ENCODE results near the gene ST6GAL1.

The ST6GAL1 gene

GRCh38 chr3:187049462-187050101 lies 119.3 kb downstream of the ST6GAL1 start:
- TF ChIP-seq REST (IDR thresholded peaks at IDR 0.05; ENCODE audit: insufficient read depth in 1 of 2, low read depth in 2 of 2, low read length in 2 of 2) (no peak), TAF1 (IDR thresholded peaks at IDR 0.05; ENCODE audit: borderline replicate concordance, insufficient read depth, low read length) (no peak), POLR2AphosphoS5 (IDR thresholded peaks at IDR 0.05; ENCODE audit: low read depth, low read length) (no peak), FOXP2 (optimal IDR thresholded peaks at IDR 0.05; ENCODE audit: borderline replicate concordance, extremely low read depth, extremely low read length, insufficient read depth) (no peak), SIN3A (IDR thresholded peaks at IDR 0.05; ENCODE audit: borderline replicate concordance, insufficient read depth, low read length) (no peak)

DNA sequence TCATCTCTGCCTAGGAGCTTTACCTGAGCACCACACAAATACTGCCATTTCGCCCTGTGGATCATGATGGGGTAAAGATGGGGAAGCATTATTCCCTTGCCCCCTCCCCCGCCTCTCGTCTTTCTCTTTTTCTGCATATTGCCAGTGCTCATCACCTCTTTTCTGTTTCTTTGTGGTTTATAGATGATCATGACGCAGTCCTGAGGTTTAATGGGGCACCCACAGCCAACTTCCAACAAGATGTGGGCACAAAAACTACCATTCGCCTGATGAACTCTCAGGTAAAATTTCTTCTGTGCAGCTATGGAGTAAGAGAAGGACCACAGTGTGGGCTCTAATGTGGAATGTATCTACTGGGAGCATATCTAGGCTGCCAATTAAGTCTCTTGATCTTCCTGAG lies 120.7 kb downstream of the ST6GAL1 start:
- no peak for TF ChIP-seq FOXP2 (optimal IDR thresholded peaks at IDR 0.05; ENCODE audit: borderline replicate concordance, extremely low read depth, extremely low read length, insufficient read depth)
- no peak for TF ChIP-seq TAF1 (IDR thresholded peaks at IDR 0.05; ENCODE audit: borderline replicate concordance, insufficient read depth, low read length)
- no peak for TF ChIP-seq SIN3A (IDR thresholded peaks at IDR 0.05; ENCODE audit: borderline replicate concordance, insufficient read depth, low read length)
- TF ChIP-seq POLR2AphosphoS5 (IDR thresholded peaks at IDR 0.05; ENCODE audit: low read depth, low read length), result no peak
- TF ChIP-seq REST (IDR thresholded peaks at IDR 0.05; ENCODE audit: insufficient read depth in 1 of 2, low read depth in 2 of 2, low read length in 2 of 2), result no peak

DNA sequence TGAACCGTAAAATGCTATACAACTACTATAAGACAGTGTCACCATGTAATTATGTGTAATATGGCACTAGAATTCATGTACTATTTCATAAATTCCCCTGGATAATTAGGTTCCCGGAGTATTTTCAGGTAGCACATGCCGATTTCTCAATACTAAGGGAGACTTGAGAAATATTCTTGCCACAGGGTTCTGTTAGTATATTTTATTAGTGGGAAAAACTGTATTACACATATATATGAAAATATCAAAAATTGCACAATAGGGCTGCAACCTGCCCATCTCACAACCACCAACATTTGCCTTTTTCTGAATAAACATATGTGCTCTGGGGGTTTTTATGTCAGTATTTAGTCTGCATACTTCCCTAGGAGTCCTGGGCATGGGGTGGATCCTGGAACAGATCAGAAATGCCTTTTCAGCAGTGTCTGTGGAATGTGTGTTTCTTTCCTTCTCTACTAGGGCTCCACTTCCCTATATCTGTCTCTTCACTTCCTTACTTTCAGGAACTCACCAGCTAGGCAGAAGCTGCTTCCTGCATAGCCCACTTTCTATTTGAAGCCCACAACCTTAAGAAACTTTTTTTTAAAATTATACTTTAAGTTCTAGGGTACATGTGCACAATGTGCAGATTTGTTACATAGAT lies 121.5 kb downstream of the ST6GAL1 start:
- TF ChIP-seq SIN3A (IDR thresholded peaks at IDR 0.05; ENCODE audit: borderline replicate concordance, insufficient read depth, low read length), result no peak
- TF ChIP-seq POLR2AphosphoS5 (IDR thresholded peaks at IDR 0.05; ENCODE audit: low read depth, low read length), result no peak
- TF ChIP-seq TAF1 (IDR thresholded peaks at IDR 0.05; ENCODE audit: borderline replicate concordance, insufficient read depth, low read length), result no peak
- TF ChIP-seq REST (IDR thresholded peaks at IDR 0.05; ENCODE audit: insufficient read depth in 1 of 2, low read depth in 2 of 2, low read length in 2 of 2), result no peak
- no peak for TF ChIP-seq FOXP2 (optimal IDR thresholded peaks at IDR 0.05; ENCODE audit: borderline replicate concordance, extremely low read depth, extremely low read length, insufficient read depth)

DNA sequence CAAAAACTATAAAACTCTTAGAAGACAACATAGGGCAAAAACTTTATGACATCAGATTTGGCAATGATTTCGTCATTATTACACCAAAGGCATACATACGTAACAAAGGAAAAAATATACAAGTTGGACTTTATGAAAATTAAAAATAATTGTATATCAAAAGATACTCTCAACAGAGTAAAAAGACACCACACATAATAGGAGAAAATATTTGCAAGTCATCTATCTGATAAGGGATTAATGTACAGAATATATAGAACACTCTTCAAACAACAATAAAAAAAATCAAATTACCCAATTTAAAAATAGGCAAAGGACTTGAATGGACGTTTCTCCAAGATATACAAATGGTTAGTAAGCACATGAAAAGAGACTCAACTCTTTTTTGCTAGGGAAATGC lies 131.4 kb downstream of the ST6GAL1 start:
- TF ChIP-seq SIN3A (IDR thresholded peaks at IDR 0.05; ENCODE audit: borderline replicate concordance, insufficient read depth, low read length) (no peak), REST (IDR thresholded peaks at IDR 0.05; ENCODE audit: insufficient read depth in 1 of 2, low read depth in 2 of 2, low read length in 2 of 2) (no peak), FOXP2 (optimal IDR thresholded peaks at IDR 0.05; ENCODE audit: borderline replicate concordance, extremely low read depth, extremely low read length, insufficient read depth) (no peak), POLR2AphosphoS5 (IDR thresholded peaks at IDR 0.05; ENCODE audit: low read depth, low read length) (no peak), TAF1 (IDR thresholded peaks at IDR 0.05; ENCODE audit: borderline replicate concordance, insufficient read depth, low read length) (no peak)

Measured in PFSK-1 (cell line).